HG03558 (cell line): ENCODE data around the gene TOM1L2.
"Not testable (repeated sequence)": the region's sequence is repeated elsewhere in the genome, so short reads cannot be mapped to it uniquely, and the experiment has no call there.

ENCODE experiments used
- ATAC-seq: cut with Tn5 transposase; IDR thresholded peaks from one replicate; pipeline ENCODE4 v1.9.1; 2021; ENCODE audit warnings: moderate number of reproducible peaks; ENCODE audit not compliant: unreplicated experiment; ENCODE audit errors: extremely low read depth

Gene TOM1L2

DNA sequence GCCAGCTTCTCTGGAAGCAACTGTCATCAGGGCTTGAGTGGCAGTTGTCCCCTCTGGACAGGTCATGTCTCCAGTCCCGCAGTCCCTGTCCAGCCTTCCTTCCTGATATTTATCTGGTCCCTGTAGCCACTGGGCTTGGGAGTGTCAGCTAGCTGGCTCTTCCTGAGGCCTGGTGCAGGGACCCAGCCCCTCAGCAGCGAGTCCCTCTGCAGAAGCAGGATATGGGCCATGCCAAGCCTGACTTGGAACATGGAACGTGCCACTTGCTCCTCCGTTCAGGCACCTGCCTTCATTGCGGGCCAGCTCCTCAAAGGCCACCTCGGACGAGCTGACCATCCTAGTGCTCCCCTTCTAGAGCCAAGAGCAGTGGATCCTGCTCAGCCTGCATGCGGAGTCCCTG is 26.7 kb upstream of the TOM1L2 start:
- ATAC-seq = no peak

DNA sequence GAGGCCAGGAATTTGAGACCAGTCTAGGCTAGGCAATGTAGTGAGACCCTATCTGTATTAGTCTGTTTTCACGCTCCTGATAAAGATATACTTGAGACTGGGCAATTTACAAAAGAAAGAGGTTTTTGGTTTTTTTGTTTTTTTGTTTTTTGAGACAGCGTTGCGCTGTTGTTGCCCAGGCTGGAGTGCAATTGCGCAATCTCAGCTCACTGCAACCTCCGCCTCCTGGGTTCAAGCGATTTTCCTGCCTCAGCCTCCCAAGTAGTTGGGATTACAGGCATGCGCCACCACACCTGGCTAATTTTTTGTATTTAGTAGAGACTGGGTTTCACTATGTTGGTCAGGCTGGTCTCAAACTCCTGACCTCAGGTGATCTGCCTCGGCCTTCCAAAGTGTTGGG is 23.7 kb upstream of the TOM1L2 start:
- ATAC-seq = not testable (repeated sequence)

DNA sequence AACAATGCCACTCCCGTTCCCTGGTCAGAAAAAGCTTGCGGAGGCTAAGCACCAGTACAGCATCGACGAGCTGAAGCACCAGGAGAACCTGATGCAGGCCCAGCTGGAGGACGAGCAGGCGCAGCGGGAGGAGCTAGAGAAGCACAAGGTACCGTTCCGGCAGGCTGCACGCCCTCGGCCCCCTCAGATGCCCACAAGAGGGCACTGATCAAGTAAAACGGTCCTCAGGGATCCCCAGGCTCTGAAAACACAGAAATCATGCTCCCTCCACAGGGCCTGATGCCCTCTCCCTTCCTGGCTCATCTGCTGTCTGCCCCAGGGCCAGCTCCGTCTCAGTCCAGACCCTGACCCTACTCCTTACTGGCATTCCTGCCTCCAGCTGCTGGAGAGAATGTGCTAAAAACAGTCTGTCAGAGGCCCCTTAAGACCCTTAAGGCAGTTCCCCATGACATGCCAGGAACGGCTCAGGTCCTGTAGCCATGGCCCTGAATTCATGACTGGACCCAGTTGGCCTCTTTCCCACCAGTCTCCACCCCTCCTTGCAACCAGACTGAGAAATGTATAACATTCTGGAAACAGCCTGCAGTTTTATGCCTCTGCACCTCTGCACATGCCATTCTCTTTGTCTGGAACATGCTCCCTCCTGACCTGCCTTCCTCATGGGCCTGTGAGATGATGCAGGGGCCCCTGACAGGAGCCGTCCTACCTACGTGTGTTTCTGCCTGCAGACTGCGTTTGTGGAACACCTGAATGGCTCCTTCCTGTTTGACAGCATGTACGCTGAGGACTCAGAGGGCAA is 22.3 kb upstream of the TOM1L2 start:
- ATAC-seq = no peak

DNA sequence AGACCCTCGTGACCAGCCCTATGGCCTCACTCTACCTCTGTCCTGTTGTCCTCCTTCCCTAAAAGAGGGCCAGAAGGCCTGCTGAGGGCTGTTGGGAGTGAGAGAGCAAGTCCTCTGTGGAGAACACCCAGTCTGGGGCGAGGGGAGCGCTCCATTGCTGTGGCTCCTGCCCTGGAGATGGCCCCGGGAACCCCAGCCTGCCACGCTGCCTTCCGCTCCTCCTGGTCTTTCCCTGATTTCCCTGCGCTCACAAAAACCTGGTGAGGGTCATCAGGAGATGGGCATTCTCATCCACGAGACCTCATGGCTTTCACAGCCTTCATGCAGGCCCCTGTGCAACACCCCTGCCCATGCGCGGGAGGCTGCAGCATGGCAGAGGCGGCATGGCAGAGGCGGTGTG is 21.7 kb upstream of the TOM1L2 start:
- no peak for ATAC-seq

DNA sequence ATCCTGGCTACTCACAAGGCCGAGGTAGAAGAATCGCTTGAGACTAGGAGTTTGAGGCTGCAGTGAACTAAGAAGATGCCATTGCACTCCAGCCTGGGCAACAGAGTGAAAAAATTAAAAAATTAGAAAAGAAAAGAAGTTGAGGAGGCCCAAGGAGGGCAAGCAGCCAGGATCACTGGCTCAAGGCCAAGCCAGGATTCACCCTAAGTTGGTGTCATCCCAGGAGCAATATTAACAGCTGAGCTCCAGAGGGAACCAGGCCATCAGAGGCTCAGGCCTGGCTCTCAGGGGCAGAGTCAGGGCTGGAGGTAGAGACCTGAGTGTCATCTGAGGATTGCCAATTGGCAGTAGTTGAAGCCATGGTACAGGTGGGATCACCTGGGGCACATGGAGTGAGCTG is 21.2 kb upstream of the TOM1L2 start:
- no peak for ATAC-seq

DNA sequence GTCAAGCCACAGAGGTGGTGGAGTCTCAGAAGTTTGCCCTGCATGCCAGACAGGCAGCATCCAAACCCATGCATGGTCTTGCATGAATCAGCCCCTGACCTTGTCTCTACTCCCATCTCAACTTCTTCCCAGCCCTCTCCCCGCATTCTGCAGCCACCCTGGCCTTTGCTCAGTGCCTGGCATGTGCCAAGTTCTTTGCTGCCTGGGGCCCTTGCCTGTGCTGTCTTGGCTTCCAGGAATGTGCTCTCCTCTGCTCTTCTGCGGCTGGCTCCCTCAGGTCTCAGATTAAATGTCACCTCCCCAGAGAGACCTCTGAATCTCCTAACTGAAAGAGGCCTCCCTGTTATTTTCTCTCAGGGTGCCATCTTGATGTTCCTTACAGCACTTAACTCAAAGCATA is 18.1 kb upstream of the TOM1L2 start:
- no peak for ATAC-seq

DNA sequence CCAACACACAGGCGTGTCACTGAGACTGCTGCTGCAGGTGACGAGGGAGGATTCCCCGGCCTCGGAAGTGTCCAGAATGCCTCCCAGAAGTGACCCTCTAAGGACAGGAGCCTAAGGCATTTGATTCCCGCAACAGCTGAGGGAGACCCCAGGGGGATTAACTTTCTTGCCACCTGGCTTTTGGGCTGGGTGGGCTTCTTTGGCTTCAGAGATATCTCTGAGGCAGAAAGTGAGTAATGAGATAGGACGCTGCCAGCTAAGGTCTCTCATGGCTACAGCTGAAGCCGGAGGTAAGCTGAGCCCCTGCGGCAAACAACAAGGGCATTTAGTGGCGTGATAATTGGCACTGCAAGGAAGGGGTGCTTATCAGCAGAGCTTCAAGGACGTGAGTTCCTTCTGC is 17.4 kb upstream of the TOM1L2 start:
- no peak for ATAC-seq

DNA sequence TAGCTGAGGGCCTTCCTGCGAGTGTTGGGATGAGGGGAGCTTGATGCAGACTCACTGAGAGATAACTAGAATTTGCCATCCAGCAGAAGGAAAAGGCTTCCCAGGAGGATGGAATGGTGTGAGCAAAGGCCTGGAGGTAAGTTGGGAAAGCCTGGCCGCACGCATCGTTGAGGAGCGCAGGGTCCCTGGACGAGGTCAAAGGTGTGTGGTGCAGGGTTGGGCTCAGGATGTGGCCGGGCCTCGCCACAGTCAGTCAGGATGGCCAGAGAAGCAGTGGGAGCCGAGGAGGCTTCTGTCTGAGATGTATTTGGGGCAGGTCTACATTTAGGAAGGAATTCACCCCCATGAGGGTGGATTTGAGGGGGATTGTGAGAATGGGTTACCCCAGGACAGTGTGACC is 16.9 kb upstream of the TOM1L2 start:
- no peak for ATAC-seq

DNA sequence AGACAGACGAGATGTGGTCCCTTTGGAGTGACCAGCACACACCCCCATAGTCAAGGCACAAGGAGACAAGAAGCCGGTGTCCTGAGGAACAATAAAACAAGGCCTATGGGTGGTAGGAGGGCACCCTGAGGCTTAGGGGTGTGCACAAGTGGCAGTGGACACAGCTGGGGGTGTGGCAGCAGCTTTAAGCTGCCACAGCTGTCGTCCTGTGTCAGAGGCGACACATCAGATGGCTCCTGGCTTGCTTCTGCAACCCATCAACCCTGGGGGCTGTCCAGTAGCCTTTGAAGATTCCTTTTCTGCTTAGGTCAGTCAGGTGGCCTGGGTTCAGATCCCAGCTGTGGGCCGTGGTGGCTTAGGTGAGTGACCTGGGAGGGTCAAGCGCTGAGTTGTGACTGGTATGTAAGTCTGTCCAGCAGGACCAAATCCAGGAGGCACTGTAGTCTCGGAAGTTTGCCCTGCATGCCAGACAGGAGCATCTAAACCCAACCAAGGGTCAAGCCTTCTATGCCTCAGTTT is 16.3 kb upstream of the TOM1L2 start:
- ATAC-seq = no peak

DNA sequence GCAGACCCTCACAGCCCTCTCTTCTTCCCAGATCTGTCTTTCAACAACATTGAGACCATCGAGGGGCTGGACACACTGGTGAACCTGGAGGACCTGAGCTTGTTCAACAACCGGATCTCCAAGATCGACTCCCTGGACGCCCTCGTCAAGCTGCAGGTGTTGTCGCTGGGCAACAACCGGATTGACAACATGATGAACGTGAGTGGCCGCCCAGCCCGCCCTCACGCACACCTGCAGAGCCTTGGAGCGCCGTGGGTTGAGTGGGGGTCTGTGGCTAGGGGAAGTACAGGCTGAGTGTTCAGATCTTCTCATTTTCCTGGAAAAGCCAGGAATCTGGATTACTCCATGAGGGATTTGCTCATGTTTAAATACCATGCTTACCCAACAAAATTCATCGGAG is 15.7 kb upstream of the TOM1L2 start:
- no peak for ATAC-seq

DNA sequence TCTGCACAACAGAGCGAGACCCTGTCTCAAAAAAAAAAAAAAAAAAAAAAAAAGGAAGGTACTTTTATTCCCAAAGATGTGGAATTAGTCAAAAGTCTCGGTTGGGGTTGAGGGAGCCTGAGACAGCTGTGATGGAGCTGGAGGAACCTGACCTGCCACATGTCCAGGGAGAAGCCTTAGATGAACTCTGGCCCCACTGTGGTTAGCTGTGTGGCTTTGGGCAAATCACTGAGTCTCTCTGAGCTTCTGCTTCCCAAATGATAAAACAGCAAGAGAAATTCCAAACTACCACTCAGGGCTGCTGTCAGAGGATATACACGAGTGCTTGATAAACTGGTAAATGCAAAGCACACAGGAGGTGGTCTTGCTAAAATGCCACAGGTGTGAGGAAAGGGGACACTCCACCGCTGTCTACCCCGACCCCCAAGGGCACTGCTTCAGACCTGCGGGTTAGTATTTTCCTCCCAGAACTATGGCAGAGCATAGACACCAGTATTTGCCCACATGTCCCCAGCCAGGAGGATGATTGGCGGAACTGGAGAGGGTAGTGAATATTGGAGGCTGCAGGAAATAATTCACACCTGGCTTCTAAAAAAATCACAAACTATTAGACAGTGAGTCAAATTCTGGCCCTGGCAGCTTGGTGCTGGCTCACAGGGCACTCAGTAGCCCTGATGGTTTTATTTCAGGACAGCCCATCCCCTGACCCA is 15.1 kb upstream of the TOM1L2 start:
- no peak for ATAC-seq

DNA sequence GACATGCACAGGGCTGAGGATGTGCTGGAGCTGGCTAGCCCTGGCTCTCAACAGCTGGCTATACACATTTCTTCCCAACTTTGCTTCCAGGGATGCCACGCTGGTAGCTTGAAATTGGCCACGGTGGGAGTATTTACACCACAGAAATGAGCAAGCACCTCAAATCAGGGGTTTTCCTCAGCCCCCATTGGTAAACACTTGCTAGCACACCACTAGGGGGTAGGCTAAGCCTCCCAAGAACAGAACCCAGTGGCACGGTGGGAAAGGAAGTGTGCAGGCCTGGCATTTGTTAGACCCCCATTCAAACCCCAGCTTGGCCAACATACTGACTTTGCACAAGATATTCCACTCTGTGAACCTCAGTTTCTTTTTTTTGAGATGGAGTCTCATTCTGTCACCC is 13.4 kb upstream of the TOM1L2 start:
- ATAC-seq = no peak

DNA sequence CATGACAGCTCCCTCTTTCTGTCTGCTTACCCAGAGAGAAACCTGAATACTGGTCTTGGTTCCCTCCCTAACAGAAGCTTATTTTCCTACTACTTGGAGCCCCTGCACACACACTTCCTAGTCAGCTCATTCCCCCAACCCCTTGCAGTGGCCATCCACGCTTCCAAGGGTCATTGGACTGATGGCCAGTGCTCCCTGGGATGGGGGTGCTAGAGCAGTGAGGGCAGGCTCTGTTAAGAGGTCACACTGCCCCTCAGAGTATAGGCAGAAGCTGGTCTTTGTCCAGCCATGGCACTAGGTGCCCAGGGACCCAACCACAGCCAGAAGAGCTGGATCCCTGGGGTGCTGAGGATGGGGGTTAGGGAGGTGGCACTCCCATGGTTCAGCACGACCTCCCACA is 13.0 kb upstream of the TOM1L2 start:
- no peak for ATAC-seq

DNA sequence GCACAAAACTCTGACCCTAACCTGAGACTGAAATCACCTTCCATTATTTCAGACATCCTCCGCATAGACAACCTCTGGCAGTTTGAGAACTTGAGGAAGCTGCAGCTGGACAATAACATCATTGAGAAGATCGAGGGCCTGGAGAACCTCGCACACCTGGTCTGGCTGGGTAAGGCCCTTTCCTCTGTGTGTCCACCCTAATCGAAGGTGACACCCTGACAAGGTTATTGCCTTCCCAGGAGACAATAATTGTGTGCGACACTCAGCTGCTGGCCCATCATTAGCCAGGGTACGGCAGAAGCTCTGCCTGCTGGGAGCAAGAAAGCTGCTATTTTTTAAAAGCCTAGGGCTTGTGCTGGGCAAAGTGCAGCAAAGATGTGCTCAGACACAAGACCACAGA is 11.6 kb upstream of the TOM1L2 start:
- no peak for ATAC-seq

DNA sequence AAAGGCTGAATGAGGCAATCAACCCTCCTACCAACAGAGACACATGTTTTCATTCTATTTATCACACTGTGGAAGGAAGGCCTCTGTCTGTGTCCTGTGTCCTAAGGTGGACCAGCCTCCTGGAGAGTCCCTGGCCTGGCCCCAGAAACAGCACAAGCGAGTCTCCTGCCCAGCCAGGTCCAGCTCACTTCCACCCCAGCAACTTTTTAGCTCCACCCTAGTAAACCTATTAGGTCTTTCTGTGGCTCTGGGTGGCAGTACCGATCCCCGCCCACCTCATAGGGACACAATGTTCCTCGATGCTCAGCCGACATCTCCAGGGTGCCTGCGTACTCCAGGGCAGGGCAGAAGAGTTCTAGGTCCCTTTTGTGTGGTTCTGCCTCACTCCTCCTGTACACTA is 11.2 kb upstream of the TOM1L2 start:
- ATAC-seq = no peak

DNA sequence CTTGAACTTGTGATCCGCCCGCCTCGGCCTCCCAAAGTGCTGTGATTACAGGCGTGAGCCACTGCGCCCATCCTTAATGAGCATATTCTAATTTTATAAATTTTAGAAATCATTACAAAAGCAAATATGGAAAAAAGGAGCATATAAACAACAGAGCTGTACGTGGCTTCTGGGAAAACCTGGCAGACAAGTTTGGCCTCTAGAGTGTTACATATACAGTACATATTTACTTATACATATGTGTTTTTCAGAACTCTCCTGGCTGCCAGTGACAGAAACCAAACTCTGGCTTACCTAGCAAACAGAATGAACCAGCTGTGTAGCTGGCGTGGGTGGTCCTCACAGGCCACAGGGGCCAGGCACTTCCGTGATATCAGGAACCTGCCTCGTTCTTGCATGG is 10.6 kb upstream of the TOM1L2 start:
- no peak for ATAC-seq

DNA sequence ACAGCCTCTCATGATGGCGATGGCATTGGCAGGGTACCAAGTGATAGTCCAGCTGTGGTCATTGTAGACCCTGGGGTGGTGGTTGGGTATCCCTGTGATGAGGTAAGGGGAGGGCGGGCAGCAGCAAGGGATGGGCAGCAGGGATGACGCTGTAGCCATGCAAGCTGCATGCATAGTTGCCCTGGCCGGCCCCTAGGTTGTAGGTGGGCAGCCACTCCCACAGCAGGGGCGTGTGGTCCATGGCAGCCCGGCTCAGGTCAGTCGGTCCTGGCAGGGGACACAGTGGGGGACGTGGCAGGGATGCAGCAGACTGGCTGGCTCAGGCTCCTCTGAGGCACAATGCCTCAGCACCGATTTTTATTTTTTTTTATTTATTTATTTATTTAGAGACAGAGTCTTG is 9.1 kb upstream of the TOM1L2 start:
- no peak for ATAC-seq

DNA sequence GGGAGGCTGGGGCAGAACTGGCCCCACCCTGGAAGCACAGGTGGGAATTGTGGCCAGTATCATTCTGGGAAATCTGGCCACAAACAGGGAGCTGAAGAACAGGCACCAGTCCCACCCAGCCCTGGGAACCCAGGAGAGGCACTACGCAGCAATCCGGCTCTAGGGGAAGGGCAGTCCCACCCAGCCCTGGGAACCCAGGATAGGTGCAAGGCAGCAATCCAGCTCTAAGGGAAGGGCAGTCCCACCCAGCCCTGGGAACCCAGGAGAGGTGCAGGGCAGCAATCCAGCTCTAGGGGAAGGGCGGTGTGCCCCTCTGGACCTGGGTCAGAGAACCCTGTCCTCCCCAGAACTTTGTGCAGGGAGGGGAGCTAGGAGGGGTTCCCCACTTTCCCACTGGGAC is 7.6 kb upstream of the TOM1L2 start:
- no peak for ATAC-seq

DNA sequence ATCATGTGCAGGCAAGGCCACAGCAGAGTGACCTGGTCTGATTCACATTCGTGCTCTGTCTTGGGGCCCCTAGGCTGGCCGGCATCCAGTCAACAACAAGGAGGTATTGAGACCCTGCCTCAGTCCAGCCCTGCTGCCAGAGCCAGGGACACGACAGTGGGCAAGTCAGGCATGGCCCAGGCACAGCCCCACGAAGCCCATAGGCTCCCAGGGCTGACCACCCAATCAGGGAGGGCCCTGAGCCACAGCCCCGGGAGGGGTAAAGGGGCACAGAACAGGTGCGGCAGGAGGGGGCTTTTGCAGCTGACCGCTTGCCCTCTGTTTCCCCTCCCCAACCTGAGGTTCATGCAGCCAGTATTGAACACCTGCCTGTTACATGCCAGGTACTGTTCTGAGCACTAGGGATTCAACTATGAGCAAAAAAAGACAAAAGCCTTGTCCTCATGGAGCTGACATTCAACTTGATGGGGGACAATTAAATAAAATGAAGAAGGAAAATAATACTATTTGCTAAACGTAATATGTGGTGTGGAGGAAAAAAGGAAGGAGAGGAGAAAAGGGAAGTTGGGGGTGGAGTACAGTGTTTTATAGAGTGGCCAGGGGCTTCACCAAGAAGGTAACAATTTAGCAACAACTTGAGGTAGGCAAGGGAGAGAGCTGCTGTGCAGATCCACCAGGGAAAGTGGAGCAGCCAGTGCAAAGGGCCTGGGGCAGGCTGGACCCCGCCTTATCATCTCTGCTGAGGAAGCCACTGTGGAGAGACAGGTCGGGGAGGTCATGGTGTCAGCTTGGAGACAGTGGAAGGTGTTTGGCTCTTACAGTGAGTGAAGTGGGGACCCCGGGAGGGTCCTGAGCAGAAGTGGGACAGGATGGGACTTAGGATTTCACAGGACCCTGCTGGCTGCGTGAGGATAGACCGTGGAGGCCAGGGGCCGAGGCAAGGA is 6.6 kb upstream of the TOM1L2 start:
- ATAC-seq = no peak

DNA sequence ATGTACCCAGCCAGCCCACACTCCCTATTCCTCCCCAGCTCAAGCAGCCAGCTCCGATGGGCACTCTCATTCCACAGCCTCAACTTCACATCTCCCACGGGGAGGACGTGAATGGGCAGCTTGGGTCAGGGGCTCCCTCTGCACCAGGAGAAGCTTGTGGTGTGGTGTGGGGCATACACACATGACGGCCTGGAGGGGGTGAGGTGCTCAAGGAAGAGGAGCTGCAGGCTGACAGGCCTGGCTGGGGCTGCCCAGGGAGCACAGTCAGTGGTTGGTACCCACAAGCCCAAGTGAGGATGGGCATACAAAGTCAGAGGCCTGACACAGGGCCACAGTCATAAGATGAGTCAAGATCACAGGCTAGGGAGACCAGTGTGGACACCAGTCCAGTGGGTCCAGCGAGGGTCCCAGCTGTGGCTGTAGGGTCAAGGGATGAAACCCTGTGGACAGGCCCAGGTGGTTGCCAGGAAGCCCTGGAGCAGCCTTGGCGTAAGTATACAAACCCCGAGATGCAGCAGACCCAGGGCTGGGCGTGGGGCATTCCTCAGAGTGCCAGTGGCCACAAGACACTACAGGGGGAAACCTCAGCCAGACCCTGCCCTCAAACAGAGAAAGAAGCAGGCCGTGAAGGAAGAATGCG is 4.9 kb upstream of the TOM1L2 start:
- no peak for ATAC-seq
